GM19193 (cell line): ENCODE data around the gene TMEM59.
A peak's percentile ranks its signal among the peaks of the same experiment; 100 is the strongest.

Experiments
- POLR2A ChIP-seq: IDR thresholded peaks from 4 replicates; pipeline ENCODE4 v1.6.1; 2011; ENCODE audit not compliant: insufficient read depth, insufficient read length; ENCODE audit errors: extremely low read depth

The TMEM59 gene

GRCh38 chr1:54052934-54053744 is at the start of gene TMEM59, which contains the start of gene TCEANC2:
TSS of gene TMEM59 (minus strand) at chr1:54053204. CDS start at chr1:54053188, 16 bp downstream.
TSS of gene TCEANC2 (plus strand) at chr1:54053608. CDS start at chr1:54054423, 815 bp downstream.
- peak; percentile 75 for TF ChIP-seq POLR2A

- no peak for TF ChIP-seq POLR2A
Measured at GRCh38 chr1:54100500-54100899, 47.5 kb upstream of the TMEM59 start.

- TF ChIP-seq POLR2A: no peak
Measured at GRCh38 chr1:54099061-54099610, 46.1 kb upstream of the TMEM59 start.

GRCh38 chr1:54096877-54097240 is 43.9 kb upstream of the TMEM59 start:
- no peak for TF ChIP-seq POLR2A

GRCh38 chr1:54096227-54096876 is 43.3 kb upstream of the TMEM59 start:
- TF ChIP-seq POLR2A: no peak

- no peak for TF ChIP-seq POLR2A
Measured at GRCh38 chr1:54095546-54096226, 42.7 kb upstream of the TMEM59 start.

GRCh38 chr1:54094001-54094729 is 41.2 kb upstream of the TMEM59 start:
- no peak for TF ChIP-seq POLR2A

GRCh38 chr1:54091666-54092065 is 38.7 kb upstream of the TMEM59 start:
- TF ChIP-seq POLR2A: no peak

GRCh38 chr1:54088385-54088784 is 35.4 kb upstream of the TMEM59 start:
- TF ChIP-seq POLR2A: no peak

GRCh38 chr1:54086754-54087153 is 33.8 kb upstream of the TMEM59 start:
- TF ChIP-seq POLR2A: no peak

- TF ChIP-seq POLR2A: no peak
Measured at GRCh38 chr1:54084794-54085193, 31.8 kb upstream of the TMEM59 start.

GRCh38 chr1:54081306-54082270 is 28.6 kb upstream of the TMEM59 start:
- no peak for TF ChIP-seq POLR2A

GRCh38 chr1:54080598-54081049 is 27.6 kb upstream of the TMEM59 start:
- no peak for TF ChIP-seq POLR2A
